ENCODE results near the gene CYP4B1.
"Not testable (repeated sequence)": the region's sequence is repeated elsewhere in the genome, so short reads cannot be mapped to it uniquely, and the experiment has no call there.

CYP4B1 gene

GRCh38 chr1:46816930-46817329 is 18.1 kb downstream of the CYP4B1 start:
- DNase-seq (ENCODE audit: low spot score), result no peak

- DNase-seq (ENCODE audit: low spot score), result no peak
Measured at GRCh38 chr1:46817814-46818213, 19.0 kb downstream of the CYP4B1 start.

- DNase-seq (ENCODE audit: low spot score), result no peak
Measured at GRCh38 chr1:46818591-46818990, 19.7 kb downstream of the CYP4B1 start.

GRCh38 chr1:46819335-46819734 is 20.5 kb downstream of the CYP4B1 start:
- no peak for DNase-seq (ENCODE audit: low spot score)

- DNase-seq (ENCODE audit: low spot score), result no peak
Measured at GRCh38 chr1:46820076-46820475, 21.2 kb downstream of the CYP4B1 start.

GRCh38 chr1:46820560-46821060 is 21.8 kb downstream of the CYP4B1 start:
- no peak for DNase-seq (ENCODE audit: low spot score)

- DNase-seq (ENCODE audit: low spot score), result no peak
Measured at GRCh38 chr1:46822248-46822826, 23.5 kb downstream of the CYP4B1 start.

- no peak for DNase-seq (ENCODE audit: low spot score)
Measured at GRCh38 chr1:46823151-46823550, 24.3 kb downstream of the CYP4B1 start.

GRCh38 chr1:46826892-46827291 is 28.0 kb downstream of the CYP4B1 start:
- DNase-seq (ENCODE audit: low spot score), result not testable (repeated sequence)

GRCh38 chr1:46830665-46831322 is 31.9 kb downstream of the CYP4B1 start:
- no peak for DNase-seq (ENCODE audit: low spot score)

- not testable (repeated sequence) for DNase-seq (ENCODE audit: low spot score)
Measured at GRCh38 chr1:46835469-46835868, 36.6 kb downstream of the CYP4B1 start.

- DNase-seq (ENCODE audit: low spot score), result not testable (repeated sequence)
Measured at GRCh38 chr1:46846386-46846785, 47.5 kb downstream of the CYP4B1 start.

GRCh38 chr1:46857660-46858065 is 58.8 kb downstream of the CYP4B1 start:
- not testable (repeated sequence) for DNase-seq (ENCODE audit: low spot score)

- DNase-seq (ENCODE audit: low spot score), result no peak
Measured at GRCh38 chr1:46862348-46862747, 63.5 kb downstream of the CYP4B1 start.

Data from HuH-7 (cell line).